ENCODE results near the gene FAH. TPM values are rescaled to one million over a fixed set of nuclear protein-coding genes. Genes with fewer than 3 reads are reported as not detected.
A peak's percentile ranks its signal among the peaks of the same experiment; 100 is the strongest.

The FAH gene
- total RNA-seq (2021) = 21.5 and 21.7 TPM in 2 replicates
- long read RNA-seq, transcript FAH-213 (14 exons, 1,549 nt) = major isoform, 55 of 96 reads
- long read RNA-seq, transcript FAH-202 (15 exons, 2,152 nt) = minor isoform, 23 of 96 reads
- long read RNA-seq, partial matches to known transcripts = 2 of 96 reads
- long read RNA-seq, other reads (novel, unspliced or antisense) = 9 of 96 reads

GRCh38 chr15:80152896-80153876 lies at the start of gene FAH:
FAH (plus strand) TSS chr15:80152999; CDS start chr15:80153055, 56 bp downstream.
- peak within 1 kb of the TSS; percentile 87 to 93 for H3K4me3 Mint-ChIP-seq
- H3K9me3 ChIP-seq (ENCODE audit: control insufficient read depth, low read depth, low read length) = no peaks in the 10 kb centered on the region
- H4K20me1 ChIP-seq (ENCODE audit: control insufficient read depth, insufficient read depth, insufficient read length) = no peaks in the 10 kb centered on the region
- H2BK5ac ChIP-seq (ENCODE audit: insufficient read length, low read length) = no peak within 1 kb of the TSS
- peak; percentile 51 for DNase-seq
- H2BK12ac ChIP-seq (ENCODE audit: insufficient read length, low read depth, low read length) = no peak within 1 kb of the TSS
- peaks cover 29 to 33% of the 10 kb centered on the region in 2 experiments for H3K4me1 Mint-ChIP-seq
- TF ChIP-seq, protein P1, sequence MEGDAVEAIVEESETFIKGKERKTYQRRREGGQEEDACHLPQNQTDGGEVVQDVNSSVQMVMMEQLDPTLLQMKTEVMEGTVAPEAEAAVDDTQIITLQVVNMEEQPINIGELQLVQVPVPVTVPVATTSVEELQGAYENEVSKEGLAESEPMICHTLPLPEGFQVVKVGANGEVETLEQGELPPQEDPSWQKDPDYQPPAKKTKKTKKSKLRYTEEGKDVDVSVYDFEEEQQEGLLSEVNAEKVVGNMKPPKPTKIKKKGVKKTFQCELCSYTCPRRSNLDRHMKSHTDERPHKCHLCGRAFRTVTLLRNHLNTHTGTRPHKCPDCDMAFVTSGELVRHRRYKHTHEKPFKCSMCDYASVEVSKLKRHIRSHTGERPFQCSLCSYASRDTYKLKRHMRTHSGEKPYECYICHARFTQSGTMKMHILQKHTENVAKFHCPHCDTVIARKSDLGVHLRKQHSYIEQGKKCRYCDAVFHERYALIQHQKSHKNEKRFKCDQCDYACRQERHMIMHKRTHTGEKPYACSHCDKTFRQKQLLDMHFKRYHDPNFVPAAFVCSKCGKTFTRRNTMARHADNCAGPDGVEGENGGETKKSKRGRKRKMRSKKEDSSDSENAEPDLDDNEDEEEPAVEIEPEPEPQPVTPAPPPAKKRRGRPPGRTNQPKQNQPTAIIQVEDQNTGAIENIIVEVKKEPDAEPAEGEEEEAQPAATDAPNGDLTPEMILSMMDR (conservative IDR thresholded peaks at IDR 0.05) = no peak
- H3K79me1 ChIP-seq (ENCODE audit: insufficient read depth, low read depth, low read length, poor library complexity, severe bottlenecking) = no peaks in the 10 kb centered on the region
- peak within 1 kb of the TSS; percentile 22 for H3K18ac ChIP-seq (ENCODE audit: insufficient read length, low read depth, low read length)
- H2BK120ac ChIP-seq (ENCODE audit: low read depth, low read length, poor library complexity, severe bottlenecking) = no peak within 1 kb of the TSS
- peaks cover 0 to 3% (median 2%) of the 10 kb centered on the region in 3 experiments; a peak in 4 of 7 replicates for H3K36me3 Mint-ChIP-seq (ENCODE audit: insufficient read depth in 1 of 3, low read depth in 3 of 3)
- peaks cover 11% of the 10 kb centered on the region for H3K23me2 ChIP-seq (ENCODE audit: insufficient read length, low read depth, low read length, poor library complexity, severe bottlenecking)
- peak within 1 kb of the TSS; percentile 65 for H2AFZ ChIP-seq (ENCODE audit: low read length)
- no peak within 1 kb of the TSS for H4K8ac ChIP-seq (replicated peaks; ENCODE audit: insufficient read length, low read depth, low read length)
- no peak within 1 kb of the TSS for H3K23ac ChIP-seq (ENCODE audit: insufficient read length, low read depth, low read length)
- H3K14ac ChIP-seq (ENCODE audit: insufficient read depth, low read length) = peak within 1 kb of the TSS; percentile 55; the same call in 1 of the 2 replicates
- no peaks in the 10 kb centered on the region for H3K27me3 ChIP-seq (ENCODE audit: insufficient read depth, low read length)
- no peak within 1 kb of the TSS for H2BK20ac ChIP-seq (ENCODE audit: low read depth, low read length, poor library complexity, severe bottlenecking)
- no peak within 1 kb of the TSS for H3T11ph ChIP-seq (ENCODE audit: low read length)
- H3K4me2 ChIP-seq (ENCODE audit: insufficient read depth, insufficient read length, low read length) = peak within 1 kb of the TSS; percentile 96
- no peaks in the 10 kb centered on the region for H3K79me2 ChIP-seq (ENCODE audit: insufficient read depth, low read length)
- no peak within 1 kb of the TSS for H4K5ac ChIP-seq (ENCODE audit: insufficient read length, low read depth, low read length)
- peak within 1 kb of the TSS; percentile 67 for H3K9ac ChIP-seq (ENCODE audit: extremely low read depth, insufficient read length, low read length)
- no peak within 1 kb of the TSS for H3K56ac ChIP-seq (ENCODE audit: insufficient read length, low read depth, low read length)
- H4K91ac ChIP-seq (ENCODE audit: insufficient read length, low read depth, low read length) = no peak within 1 kb of the TSS
- no peaks in the 10 kb centered on the region; the same call in 1 of the 2 replicates for H3K4me1 ChIP-seq (ENCODE audit: insufficient read depth, low read length)
- WGBS (ENCODE audit: extremely low coverage, insufficient read length, low lambda C conversion rate) = no CpG with 5 or more reads among the region's 45 CpGs
- no peak within 1 kb of the TSS for H2AK5ac ChIP-seq (ENCODE audit: insufficient read length, low read length)
- no peak within 1 kb of the TSS for H2BK15ac ChIP-seq (ENCODE audit: low read depth, low read length)
- H3K27me3 Mint-ChIP-seq (ENCODE audit: low read depth) = peaks cover 11% of the 10 kb centered on the region
- H3K27ac Mint-ChIP-seq = peak within 1 kb of the TSS; percentile 76 to 93 (median 79); a peak in 5 of 7 replicates
- no peaks in the 10 kb centered on the region for H3K9me3 Mint-ChIP-seq
- no peak within 1 kb of the TSS for H3K27ac ChIP-seq (ENCODE audit: insufficient read length, low read depth, low read length)
- no peak within 1 kb of the TSS for H3K4ac ChIP-seq (ENCODE audit: low read depth, low read length)

Data from H9 (cell line).